NCI-H748 (cell line): Measurements from ENCODE around the gene ARHGAP18.

ENCODE experiments used
- DNase-seq: peaks from one replicate; lab custom pipeline; 2025; ENCODE audit not compliant: unreplicated experiment; lab: John Stamatoyannopoulos, UW

ARHGAP18 gene

DNA sequence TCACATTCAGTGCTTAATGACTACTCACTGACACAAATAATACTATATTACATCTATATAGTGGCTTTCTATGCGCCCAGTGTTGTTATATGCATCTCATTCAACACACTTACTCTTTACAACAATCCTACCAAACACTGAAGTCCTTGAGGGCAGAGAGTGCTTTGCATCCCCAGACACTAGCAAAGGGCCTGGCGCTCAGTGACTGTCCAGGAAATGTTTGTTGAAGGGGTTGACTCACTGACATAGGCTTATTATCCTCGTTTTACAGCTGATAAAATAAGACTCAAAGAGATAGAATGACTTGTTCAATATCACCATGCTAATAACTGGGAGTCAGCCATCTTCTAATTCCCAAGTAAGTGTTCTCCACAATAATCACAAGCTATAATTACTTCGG lies 163.3 kb downstream of the ARHGAP18 start:
- DNase-seq = no peak

DNA sequence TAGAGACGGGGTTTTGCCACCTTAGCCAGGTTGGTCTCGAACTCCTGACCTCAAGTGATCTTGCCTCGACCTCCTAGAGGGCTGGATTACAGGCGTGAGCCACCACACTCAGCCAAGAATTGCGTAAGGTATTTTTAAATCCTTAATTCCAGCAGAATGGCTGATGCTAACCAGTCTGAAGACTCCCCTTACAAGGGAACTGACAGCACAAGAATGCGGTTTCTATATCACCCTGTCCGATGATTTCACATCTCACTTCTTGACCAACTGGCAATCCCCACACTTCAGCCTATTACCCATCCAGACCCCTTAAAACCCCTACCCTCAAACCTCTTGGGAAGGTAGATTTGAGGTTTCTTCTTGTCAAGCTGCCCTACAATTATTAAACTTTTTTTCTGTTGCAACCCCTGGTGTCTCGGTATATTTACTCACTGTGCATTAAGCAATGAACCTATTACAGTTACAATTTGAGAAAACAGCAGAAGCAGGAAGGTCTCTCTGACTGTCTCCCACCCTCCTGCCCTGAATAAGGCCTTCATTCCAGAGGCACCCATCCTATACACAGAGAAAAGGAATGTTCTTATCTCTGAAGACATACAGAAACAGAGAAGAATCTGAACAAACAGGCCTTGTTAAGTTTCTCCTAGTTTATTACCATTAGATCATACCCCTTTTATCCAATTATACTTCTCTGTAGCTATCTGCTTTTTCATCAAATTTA lies 164.9 kb downstream of the ARHGAP18 start:
- no peak for DNase-seq

DNA sequence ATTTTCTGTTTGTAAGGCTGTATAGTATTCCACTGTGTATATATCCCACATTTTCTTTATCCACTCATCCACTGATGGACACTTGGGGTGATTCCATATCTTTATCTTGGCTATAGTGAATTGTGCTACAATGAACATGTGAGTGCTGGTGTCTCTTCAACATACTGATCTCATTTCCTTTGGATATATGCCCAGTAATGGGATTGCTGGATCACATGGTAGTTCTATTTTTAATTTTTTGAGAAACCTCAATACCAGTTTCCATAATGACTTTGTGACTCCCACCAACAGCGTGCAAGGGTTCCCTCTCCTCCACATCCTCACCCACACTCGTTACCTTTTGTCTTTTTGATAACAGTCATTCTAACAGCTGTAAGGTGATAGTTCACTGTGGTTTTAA lies 166.0 kb downstream of the ARHGAP18 start:
- no peak for DNase-seq

DNA sequence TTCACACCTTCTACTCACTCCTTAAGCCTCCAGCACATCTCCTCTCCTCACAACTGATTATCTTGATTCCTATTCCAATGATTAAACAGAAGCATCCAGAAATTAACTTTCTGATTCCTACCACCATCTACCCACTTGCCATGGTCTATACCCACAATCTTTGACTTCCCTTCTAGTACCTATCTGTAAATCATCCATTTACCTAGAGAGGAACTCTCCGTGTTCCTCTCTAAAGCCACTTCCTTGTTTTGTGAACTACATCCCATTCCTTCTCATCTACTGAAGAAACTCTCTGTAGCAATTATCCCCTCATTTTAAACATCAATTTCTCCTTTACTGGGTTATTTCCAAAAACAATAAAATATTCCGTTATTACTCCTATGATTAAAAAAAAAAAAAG lies 167.3 kb downstream of the ARHGAP18 start:
- no peak for DNase-seq

DNA sequence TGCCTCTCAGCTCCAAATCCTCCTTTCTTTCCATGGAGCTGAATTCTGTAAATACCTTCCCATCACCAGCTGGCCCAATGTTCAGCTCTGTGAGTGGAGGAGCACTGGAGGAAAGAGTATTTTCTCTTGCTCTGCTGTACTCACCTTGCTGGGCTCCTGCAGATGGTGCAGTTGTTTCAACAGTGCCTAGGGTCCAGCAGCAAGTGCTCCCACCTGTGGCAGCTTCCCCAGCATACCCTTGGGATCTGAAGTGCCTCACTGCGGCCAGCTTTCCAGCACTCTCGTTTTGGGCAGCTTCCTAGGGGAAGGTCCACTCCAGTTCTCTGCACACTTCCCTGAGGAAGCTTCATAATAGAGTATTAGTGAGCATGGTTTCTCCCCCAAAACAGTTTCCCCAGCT lies 170.9 kb downstream of the ARHGAP18 start:
- peak; percentile 5 for DNase-seq

DNA sequence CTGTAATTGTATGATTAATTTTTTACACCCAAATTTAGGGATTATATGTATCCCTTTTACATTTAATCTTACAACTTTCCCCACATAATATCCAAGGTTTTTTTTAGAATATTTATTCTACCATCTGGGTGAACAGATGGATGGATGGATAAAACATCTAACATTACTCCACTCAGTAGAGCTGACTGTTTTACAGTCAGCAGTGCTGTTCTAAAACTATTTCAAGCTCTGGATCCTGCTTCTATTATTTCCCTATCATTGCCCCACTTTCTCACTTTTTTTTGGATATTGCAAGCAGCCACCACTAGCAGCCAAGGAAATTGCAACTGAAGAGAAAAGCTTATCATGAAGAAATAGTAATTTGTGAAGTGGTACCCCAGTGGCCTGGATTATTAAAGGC lies 173.7 kb downstream of the ARHGAP18 start:
- no peak for DNase-seq

DNA sequence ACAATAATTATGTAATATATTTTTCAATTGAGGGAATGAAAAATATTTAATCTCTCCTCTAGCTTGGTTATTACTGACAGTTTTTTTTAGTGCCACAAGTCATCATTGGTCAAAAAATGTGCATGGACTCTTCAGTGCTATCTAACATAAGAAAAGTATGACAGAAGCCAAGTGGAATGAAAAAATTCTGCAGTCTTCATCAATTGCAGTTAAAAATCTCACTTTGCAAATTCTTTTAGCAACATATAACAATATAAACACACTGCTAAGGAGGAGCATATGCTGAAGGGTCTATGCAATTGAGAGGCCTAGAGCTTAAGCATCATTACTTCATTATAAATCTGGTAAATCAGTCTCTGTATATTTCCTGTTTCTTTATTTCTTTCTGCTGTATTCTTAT lies 175.1 kb downstream of the ARHGAP18 start:
- DNase-seq = no peak
